ENCODE results near the gene BTN2A1.

DNA sequence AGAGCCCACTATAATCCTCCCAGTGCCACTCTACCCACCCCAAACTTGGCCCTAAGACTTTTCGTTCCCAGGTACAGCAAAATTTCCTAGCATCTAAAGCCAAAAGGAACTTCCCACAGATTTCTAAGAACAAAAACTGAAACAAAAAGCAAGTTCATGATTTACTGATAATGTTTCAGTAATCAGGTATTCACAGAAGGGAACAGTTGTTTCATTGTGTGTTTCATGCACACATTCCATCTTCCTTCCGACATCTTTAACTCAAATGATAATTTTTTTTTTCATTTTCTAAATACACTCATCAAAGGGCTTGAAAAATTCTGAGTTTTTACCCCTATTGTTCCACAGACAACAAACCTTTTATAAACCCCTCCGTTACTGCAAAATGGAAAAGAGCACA is 36.4 kb downstream of the BTN2A1 start:
- TF ChIP-seq, protein P1, sequence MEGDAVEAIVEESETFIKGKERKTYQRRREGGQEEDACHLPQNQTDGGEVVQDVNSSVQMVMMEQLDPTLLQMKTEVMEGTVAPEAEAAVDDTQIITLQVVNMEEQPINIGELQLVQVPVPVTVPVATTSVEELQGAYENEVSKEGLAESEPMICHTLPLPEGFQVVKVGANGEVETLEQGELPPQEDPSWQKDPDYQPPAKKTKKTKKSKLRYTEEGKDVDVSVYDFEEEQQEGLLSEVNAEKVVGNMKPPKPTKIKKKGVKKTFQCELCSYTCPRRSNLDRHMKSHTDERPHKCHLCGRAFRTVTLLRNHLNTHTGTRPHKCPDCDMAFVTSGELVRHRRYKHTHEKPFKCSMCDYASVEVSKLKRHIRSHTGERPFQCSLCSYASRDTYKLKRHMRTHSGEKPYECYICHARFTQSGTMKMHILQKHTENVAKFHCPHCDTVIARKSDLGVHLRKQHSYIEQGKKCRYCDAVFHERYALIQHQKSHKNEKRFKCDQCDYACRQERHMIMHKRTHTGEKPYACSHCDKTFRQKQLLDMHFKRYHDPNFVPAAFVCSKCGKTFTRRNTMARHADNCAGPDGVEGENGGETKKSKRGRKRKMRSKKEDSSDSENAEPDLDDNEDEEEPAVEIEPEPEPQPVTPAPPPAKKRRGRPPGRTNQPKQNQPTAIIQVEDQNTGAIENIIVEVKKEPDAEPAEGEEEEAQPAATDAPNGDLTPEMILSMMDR (IDR thresholded peaks at IDR 0.05): no peak
- no peak for TF ChIP-seq POLR2A (IDR thresholded peaks at IDR 0.05)
